ENCODE results near the gene PTPRR. TPM values are rescaled to one million over a fixed set of nuclear protein-coding genes. Genes with fewer than 3 reads are reported as not detected.

PTPRR gene
- total and polyA plus RNA-seq, 12 donors: 0.11 to 3.7 (median 0.56) TPM; not detected in 1

GRCh38 chr12:70641691-70642090 is 278.8 kb downstream of the PTPRR start:
- intact Hi-C loops (cut with DNase I): no loop called here
- Histone ChIP-seq H3K27me3 (peaks cover 3% of the 10 kb centered on the region), H3K9me3 (replicated peaks in 1 of 3) (no peaks in the 10 kb centered on the region), H3K4me3 (no peak overlapping the region), H3K36me3 (replicated peaks in 1 of 2) (no peaks in the 10 kb centered on the region), H3K4me1 (replicated peaks in 1 of 2) (peaks cover 0 to 11% of the 10 kb centered on the region in 2 donors), H3K27ac (no peak overlapping the region)
- WGBS, 4 donors: 80 to 88% (median 84%) methylated on average over 2 of the region's 2 CpGs
- DNase-seq: no peak
- no peak for TF ChIP-seq CTCF (IDR thresholded peaks at IDR 0.05)
- TF ChIP-seq POLR2A (IDR thresholded peaks at IDR 0.05): no peak

- peaks cover 0 to 7% of the 10 kb centered on the region in 2 donors for H3K4me1 ChIP-seq (replicated peaks in 1 of 2)
- no peaks in the 10 kb centered on the region for H3K36me3 ChIP-seq (replicated peaks in 1 of 2)
- TF ChIP-seq CTCF (IDR thresholded peaks at IDR 0.05): no peak
- TF ChIP-seq POLR2A (IDR thresholded peaks at IDR 0.05): no peak
- no peak for DNase-seq
- intact Hi-C loops (cut with DNase I): no loop called here
- H3K27me3 ChIP-seq: peaks cover 3% of the 10 kb centered on the region
- no peak overlapping the region for H3K4me3 ChIP-seq
- H3K9me3 ChIP-seq (replicated peaks in 1 of 3): no peaks in the 10 kb centered on the region
- WGBS, 4 donors: 80 to 100% (median 85%) methylated on average over 1 of the region's 1 CpG
- H3K27ac ChIP-seq: no peak overlapping the region
These were observed 279.6 kb downstream of the PTPRR start for GRCh38 chr12:70640901-70641300.

- no peaks in the 10 kb centered on the region for H3K4me1 ChIP-seq (replicated peaks in 1 of 2)
- H3K36me3 ChIP-seq (replicated peaks in 1 of 2): no peaks in the 10 kb centered on the region
- H3K27me3 ChIP-seq: peaks cover 3% of the 10 kb centered on the region
- no peak for DNase-seq
- 92 to 95% (median 94%) methylated on average over 2 of the region's 2 CpGs for WGBS, 4 donors
- no peaks in the 10 kb centered on the region for H3K9me3 ChIP-seq (replicated peaks in 1 of 3)
- intact Hi-C loops (cut with DNase I): no loop called here
- H3K4me3 ChIP-seq: no peak overlapping the region
- TF ChIP-seq POLR2A (IDR thresholded peaks at IDR 0.05) (no peak), CTCF (IDR thresholded peaks at IDR 0.05) (no peak)
- H3K27ac ChIP-seq: no peak overlapping the region
These were observed 281.0 kb downstream of the PTPRR start for GRCh38 chr12:70639535-70639934.

GRCh38 chr12:70638639-70639360 is 281.7 kb downstream of the PTPRR start:
- TF ChIP-seq POLR2A (IDR thresholded peaks at IDR 0.05) (no peak), CTCF (IDR thresholded peaks at IDR 0.05) (no peak)
- Histone ChIP-seq H3K27ac (no peak overlapping the region), H3K4me1 (replicated peaks in 1 of 2) (no peaks in the 10 kb centered on the region), H3K4me3 (no peak overlapping the region), H3K36me3 (replicated peaks in 1 of 2) (no peaks in the 10 kb centered on the region), H3K27me3 (peaks cover 3% of the 10 kb centered on the region), H3K9me3 (replicated peaks in 1 of 3) (no peaks in the 10 kb centered on the region)
- 70 to 86% (median 71%) methylated on average over 1 of the region's 1 CpG for WGBS, 4 donors
- intact Hi-C loops (cut with DNase I): no loop called here
- no peak for DNase-seq

Data from adrenal gland (tissue), 12 donors.